Gastrocnemius medialis (tissue), 4 donors: ENCODE data around the gene CHST8.

ENCODE experiments used
- POLR2A ChIP-seq, 2 donors: fragments of 450-650 bp; IDR thresholded peaks; one replicate each; pipeline ENCODE4 v1.6.1; 2017; ENCODE audit warnings: antibody characterized with exemption in 2 of 2, mild to moderate bottlenecking in 2 of 2, moderate library complexity in 2 of 2
- TF ChIP-seq, protein P1 (sequence below), 5 experiments: fragments of 450-650 bp in 3 of 5; fragments of 200-600 bp in 2 of 5; sonication (generic) in 2 of 5; IDR thresholded peaks in 4 of 5; conservative IDR thresholded peaks in 1 of 5; 1 replicate in 4 of 5; 2 replicates in 1 of 5; pipeline ENCODE4 v1.5.1; 2016 to 2019; ENCODE audit warnings: antibody characterized with exemption in 5 of 5, mild to moderate bottlenecking in 3 of 5, moderate library complexity in 3 of 5

GRCh38 chr19:33811736-33812387, 190.1 kb downstream of the CHST8 start:
- TF ChIP-seq, protein P1, sequence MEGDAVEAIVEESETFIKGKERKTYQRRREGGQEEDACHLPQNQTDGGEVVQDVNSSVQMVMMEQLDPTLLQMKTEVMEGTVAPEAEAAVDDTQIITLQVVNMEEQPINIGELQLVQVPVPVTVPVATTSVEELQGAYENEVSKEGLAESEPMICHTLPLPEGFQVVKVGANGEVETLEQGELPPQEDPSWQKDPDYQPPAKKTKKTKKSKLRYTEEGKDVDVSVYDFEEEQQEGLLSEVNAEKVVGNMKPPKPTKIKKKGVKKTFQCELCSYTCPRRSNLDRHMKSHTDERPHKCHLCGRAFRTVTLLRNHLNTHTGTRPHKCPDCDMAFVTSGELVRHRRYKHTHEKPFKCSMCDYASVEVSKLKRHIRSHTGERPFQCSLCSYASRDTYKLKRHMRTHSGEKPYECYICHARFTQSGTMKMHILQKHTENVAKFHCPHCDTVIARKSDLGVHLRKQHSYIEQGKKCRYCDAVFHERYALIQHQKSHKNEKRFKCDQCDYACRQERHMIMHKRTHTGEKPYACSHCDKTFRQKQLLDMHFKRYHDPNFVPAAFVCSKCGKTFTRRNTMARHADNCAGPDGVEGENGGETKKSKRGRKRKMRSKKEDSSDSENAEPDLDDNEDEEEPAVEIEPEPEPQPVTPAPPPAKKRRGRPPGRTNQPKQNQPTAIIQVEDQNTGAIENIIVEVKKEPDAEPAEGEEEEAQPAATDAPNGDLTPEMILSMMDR (IDR thresholded peaks at IDR 0.05 in 4 of 5, conservative IDR thresholded peaks at IDR 0.05 in 1 of 5) = no peak
- no peak for TF ChIP-seq POLR2A (IDR thresholded peaks at IDR 0.05)
